Measurements from ENCODE around the gene ECSCR.

Gene ECSCR

GRCh38 chr5:139419226-139420192 lies 43.0 kb downstream of the ECSCR start:
- no peak for TF ChIP-seq CTCF (conservative IDR thresholded peaks at IDR 0.05; ENCODE audit: low read length)
- H3K4me3 ChIP-seq (ENCODE audit: low read length), result no peak overlapping the region
- DNase-seq (ENCODE audit: low read depth), result no peak

- H3K4me3 ChIP-seq (ENCODE audit: low read length), result no peak overlapping the region
- no peak for DNase-seq (ENCODE audit: low read depth)
- TF ChIP-seq CTCF (conservative IDR thresholded peaks at IDR 0.05; ENCODE audit: low read length), result no peak
These were observed 43.8 kb downstream of the ECSCR start for GRCh38 chr5:139418793-139419192.

GRCh38 chr5:139417214-139417613 lies 45.3 kb downstream of the ECSCR start:
- no peak overlapping the region for H3K4me3 ChIP-seq (ENCODE audit: low read length)
- no peak for DNase-seq (ENCODE audit: low read depth)
- no peak for TF ChIP-seq CTCF (conservative IDR thresholded peaks at IDR 0.05; ENCODE audit: low read length)

GRCh38 chr5:139416651-139417050 lies 45.9 kb downstream of the ECSCR start:
- no peak for DNase-seq (ENCODE audit: low read depth)
- H3K4me3 ChIP-seq (ENCODE audit: low read length), result no peak overlapping the region
- no peak for TF ChIP-seq CTCF (conservative IDR thresholded peaks at IDR 0.05; ENCODE audit: low read length)

GRCh38 chr5:139415869-139416268 lies 46.7 kb downstream of the ECSCR start:
- no peak for DNase-seq (ENCODE audit: low read depth)
- no peak for TF ChIP-seq CTCF (conservative IDR thresholded peaks at IDR 0.05; ENCODE audit: low read length)

GRCh38 chr5:139415221-139415861 lies 47.2 kb downstream of the ECSCR start:
- DNase-seq (ENCODE audit: low read depth), result no peak
- H3K4me3 ChIP-seq (ENCODE audit: low read length), result no peak overlapping the region
- TF ChIP-seq CTCF (conservative IDR thresholded peaks at IDR 0.05; ENCODE audit: low read length), result no peak

More at GRCh38 chr5:139415869-139416268, 46.7 kb downstream of the ECSCR start:
- H3K4me3 ChIP-seq (ENCODE audit: low read length), result no peak overlapping the region
